ENCODE data around the gene ARHGAP10. TPM values are rescaled to one million over a fixed set of nuclear protein-coding genes. Genes with fewer than 3 reads are reported as not detected.

ARHGAP10 gene
- polyA plus RNA-seq, 1 experiment, result 31.1 TPM

DNA sequence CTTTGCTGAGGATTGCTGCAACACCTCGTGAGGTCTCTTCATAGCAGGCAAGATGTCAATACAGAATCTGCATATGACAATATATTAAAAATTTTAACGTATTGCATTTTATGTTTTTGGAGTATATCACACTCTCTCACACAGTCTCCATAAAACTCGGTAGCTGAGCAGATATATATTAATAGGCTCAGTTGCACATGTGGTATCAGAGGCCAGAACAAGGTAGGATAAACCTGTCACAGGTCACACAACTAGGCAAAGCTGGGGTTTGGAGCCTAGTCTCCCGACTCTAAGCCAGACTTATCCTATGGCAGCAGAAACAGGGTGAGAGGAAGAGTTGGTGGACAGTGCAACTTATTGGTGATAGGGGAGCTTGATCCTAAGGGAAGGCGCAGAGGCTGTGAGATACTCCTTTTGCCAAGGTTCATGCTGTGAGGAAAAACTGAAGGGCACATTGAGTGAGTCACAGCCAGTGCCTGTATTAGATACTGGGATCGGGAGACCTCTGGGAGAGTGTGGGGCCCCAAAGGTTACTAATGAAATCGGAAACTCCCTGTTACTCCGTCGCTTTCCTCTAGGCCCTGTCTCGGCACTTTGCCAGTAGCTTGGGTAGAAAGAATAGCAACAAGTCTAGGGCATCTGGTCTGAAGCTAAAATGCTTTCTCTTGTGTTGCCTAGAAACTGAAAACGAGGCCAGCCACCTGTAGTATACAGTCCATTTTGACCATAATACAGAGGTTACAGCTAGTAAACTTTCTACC lies 195.7 kb downstream of the ARHGAP10 start:
- H3K27ac ChIP-seq (ENCODE audit: low read depth, low read length), result peak overlapping the region; percentile 59
- no peaks in the 10 kb centered on the region for H3K9me3 ChIP-seq (ENCODE audit: control insufficient read depth, insufficient read depth, low read length)
- no peaks in the 10 kb centered on the region for H3K27me3 ChIP-seq (ENCODE audit: control insufficient read depth, insufficient read depth, low read length)
- ChIA-PET POLR2A (interaction anchor here (0.8 kb wide), 1 partner anchor 16 kb away, joined by 5 read pairs; no protein-coding TSS in a partner anchor), CTCF (interaction anchor here (1.0 kb wide), 1 partner anchor 61 kb away, joined by 5 read pairs; no protein-coding TSS in a partner anchor)
- no peak for DNase-seq (ENCODE audit: low read depth, low spot score)
- TF ChIP-seq, protein P1, sequence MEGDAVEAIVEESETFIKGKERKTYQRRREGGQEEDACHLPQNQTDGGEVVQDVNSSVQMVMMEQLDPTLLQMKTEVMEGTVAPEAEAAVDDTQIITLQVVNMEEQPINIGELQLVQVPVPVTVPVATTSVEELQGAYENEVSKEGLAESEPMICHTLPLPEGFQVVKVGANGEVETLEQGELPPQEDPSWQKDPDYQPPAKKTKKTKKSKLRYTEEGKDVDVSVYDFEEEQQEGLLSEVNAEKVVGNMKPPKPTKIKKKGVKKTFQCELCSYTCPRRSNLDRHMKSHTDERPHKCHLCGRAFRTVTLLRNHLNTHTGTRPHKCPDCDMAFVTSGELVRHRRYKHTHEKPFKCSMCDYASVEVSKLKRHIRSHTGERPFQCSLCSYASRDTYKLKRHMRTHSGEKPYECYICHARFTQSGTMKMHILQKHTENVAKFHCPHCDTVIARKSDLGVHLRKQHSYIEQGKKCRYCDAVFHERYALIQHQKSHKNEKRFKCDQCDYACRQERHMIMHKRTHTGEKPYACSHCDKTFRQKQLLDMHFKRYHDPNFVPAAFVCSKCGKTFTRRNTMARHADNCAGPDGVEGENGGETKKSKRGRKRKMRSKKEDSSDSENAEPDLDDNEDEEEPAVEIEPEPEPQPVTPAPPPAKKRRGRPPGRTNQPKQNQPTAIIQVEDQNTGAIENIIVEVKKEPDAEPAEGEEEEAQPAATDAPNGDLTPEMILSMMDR (IDR thresholded peaks at IDR 0.05; ENCODE audit: low read depth, low read length), result no peak
- no peak overlapping the region for H3K4me3 ChIP-seq (ENCODE audit: low read depth, low read length)

DNA sequence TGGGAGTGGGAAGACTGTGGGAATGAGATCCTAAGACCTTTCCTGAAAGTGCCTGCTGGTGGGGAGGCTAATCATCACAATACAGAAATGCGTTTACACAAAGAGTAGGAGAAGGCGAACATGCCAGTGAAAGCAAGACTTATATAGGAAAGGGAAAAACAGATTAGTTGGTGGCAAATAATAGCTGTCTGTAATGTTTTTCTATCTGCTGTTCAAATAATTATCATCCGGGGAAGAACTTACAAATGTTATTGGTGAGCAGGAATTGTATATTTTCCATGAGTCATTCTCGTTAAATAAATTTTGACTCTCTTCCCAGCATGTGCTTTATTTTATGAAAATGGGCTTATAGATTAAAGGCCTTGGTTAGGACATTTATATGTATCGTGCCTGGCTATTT lies 196.5 kb downstream of the ARHGAP10 start:
- TF ChIP-seq, protein P1 (IDR thresholded peaks at IDR 0.05; ENCODE audit: low read depth, low read length), result no peak
- ChIA-PET POLR2A (no interaction called here), CTCF (interaction anchor here (0.6 to 0.9 kb wide), 2 partner anchors 44 to 62 kb away, joined by 3 to 5 read pairs; no protein-coding TSS in a partner anchor)
- Histone ChIP-seq H3K27me3 (ENCODE audit: control insufficient read depth, insufficient read depth, low read length) (no peaks in the 10 kb centered on the region), H3K9me3 (ENCODE audit: control insufficient read depth, insufficient read depth, low read length) (no peaks in the 10 kb centered on the region), H3K27ac (ENCODE audit: low read depth, low read length) (peak overlapping the region; percentile 59), H3K4me3 (ENCODE audit: low read depth, low read length) (no peak overlapping the region)
- DNase-seq (ENCODE audit: low read depth, low spot score), result peak; percentile 21

DNA sequence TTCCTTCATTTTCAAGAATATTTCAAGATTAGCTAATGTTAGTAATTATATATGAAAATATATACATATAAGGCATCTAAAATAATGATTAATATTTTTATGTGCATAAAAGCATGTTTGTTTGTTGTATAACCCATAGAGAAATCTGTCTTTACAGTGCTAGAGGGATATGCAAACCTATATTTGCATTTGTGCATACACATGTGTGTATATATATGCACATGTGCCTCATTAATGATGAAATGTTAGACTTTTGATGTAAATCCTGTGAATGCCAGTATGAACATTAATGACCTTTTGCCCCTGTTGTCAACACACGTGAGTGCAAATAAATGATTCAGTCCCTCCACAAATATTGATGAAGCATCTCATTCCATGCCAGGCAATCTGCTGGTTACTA lies 197.9 kb downstream of the ARHGAP10 start:
- Histone ChIP-seq H3K27ac (ENCODE audit: low read depth, low read length) (no peak overlapping the region), H3K9me3 (ENCODE audit: control insufficient read depth, insufficient read depth, low read length) (no peaks in the 10 kb centered on the region), H3K27me3 (ENCODE audit: control insufficient read depth, insufficient read depth, low read length) (no peaks in the 10 kb centered on the region), H3K4me3 (ENCODE audit: low read depth, low read length) (no peak overlapping the region)
- DNase-seq (ENCODE audit: low read depth, low spot score), result no peak
- CTCF ChIA-PET, result interaction anchor here (1.0 kb wide), 1 partner anchor 63 kb away, joined by 3 read pairs; no protein-coding TSS in a partner anchor
- POLR2A ChIA-PET, result no interaction called here
- TF ChIP-seq, protein P1 (IDR thresholded peaks at IDR 0.05; ENCODE audit: low read depth, low read length), result no peak

DNA sequence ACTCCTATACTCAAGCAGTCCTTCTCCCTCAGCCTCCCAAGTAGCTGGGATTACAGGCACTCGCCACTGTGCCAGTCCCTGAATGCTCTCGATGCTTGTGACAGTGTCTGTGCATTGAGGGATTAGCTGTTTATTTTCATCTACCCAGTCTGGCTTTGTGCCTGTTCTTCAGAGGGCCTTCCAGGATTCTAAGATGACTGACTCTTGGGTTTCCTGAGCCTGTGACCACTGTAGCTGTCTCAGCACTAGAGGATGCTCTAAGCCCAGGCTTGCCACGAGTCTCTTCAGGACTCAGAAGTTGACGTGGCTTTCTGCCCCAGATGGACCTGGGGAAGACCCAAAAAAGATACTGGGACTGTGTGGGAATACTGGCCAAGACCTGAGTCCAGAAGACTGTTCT lies 201.4 kb downstream of the ARHGAP10 start:
- no peaks in the 10 kb centered on the region for H3K9me3 ChIP-seq (ENCODE audit: control insufficient read depth, insufficient read depth, low read length)
- POLR2A ChIA-PET, result no interaction called here
- CTCF ChIA-PET, result interaction anchor here (0.6 to 0.9 kb wide), 2 partner anchors 14 to 20 kb away, joined by 3 to 6 read pairs; no protein-coding TSS in a partner anchor
- H3K4me3 ChIP-seq (ENCODE audit: low read depth, low read length), result no peak overlapping the region
- TF ChIP-seq, protein P1 (IDR thresholded peaks at IDR 0.05; ENCODE audit: low read depth, low read length), result peak; percentile 32; the same call in 1 of the 2 replicates
- DNase-seq (ENCODE audit: low read depth, low spot score), result no peak
- no peak overlapping the region for H3K27ac ChIP-seq (ENCODE audit: low read depth, low read length)
- no peaks in the 10 kb centered on the region for H3K27me3 ChIP-seq (ENCODE audit: control insufficient read depth, insufficient read depth, low read length)

DNA sequence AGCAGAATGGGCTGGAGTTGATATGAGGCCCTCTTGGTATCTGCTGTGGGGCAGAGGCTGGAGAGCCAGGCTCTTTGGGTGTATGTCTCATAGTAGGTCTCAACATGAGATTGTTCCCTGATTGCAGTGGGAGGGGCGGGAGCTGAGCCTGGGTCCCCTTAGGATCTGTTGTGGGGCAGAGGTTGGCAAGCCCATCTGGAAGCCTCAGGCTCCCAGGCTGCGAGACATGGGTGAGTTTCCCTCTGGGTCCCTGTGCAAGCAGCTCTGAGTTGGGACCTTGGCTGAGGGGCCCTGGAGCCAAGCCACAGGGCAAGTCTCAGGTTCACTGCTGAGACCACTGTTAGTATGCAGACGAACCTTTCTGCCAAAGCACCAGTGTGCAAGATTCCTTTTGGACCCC lies 201.9 kb downstream of the ARHGAP10 start:
- no peak for DNase-seq (ENCODE audit: low read depth, low spot score)
- no peak overlapping the region for H3K27ac ChIP-seq (ENCODE audit: low read depth, low read length)
- ChIA-PET CTCF (no interaction called here), POLR2A (no interaction called here)
- TF ChIP-seq, protein P1 (IDR thresholded peaks at IDR 0.05; ENCODE audit: low read depth, low read length), result no peak
- H3K9me3 ChIP-seq (ENCODE audit: control insufficient read depth, insufficient read depth, low read length), result no peaks in the 10 kb centered on the region
- H3K27me3 ChIP-seq (ENCODE audit: control insufficient read depth, insufficient read depth, low read length), result no peaks in the 10 kb centered on the region
- H3K4me3 ChIP-seq (ENCODE audit: low read depth, low read length), result no peak overlapping the region
